Naive B cell (primary cell): ENCODE measurements around the gene RNU6-1. TPM values are rescaled to one million over a fixed set of nuclear protein-coding genes. Genes with fewer than 3 reads are reported as not detected.
A peak's percentile ranks its signal among the peaks of the same experiment; 100 is the strongest.

Source experiments
- ATAC-seq, 2 donors: fragments of 150-1000 bp; cut with Tn5 transposase; 2 replicates each; pipeline ENCODE4 v1.10.0; 2021; ENCODE audit warnings: low read depth in 2 of 2, mild to moderate bottlenecking in 2 of 2, moderate library complexity in 2 of 2
- DNase-seq: peaks from one replicate; pipeline ENCODE4 v3.0.0; 2022
- H3K27ac Mint-ChIP-seq, 6 donors: one replicate each; pipeline ENCODE4 v1.8.0; 2020 to 2022; ENCODE audit warnings: mild to moderate bottlenecking in 6 of 6, mixed read lengths in 6 of 6, moderate library complexity in 5 of 6, inconsistent platforms in 2 of 6
- H3K27me3 Mint-ChIP-seq, 3 donors: one replicate each; pipeline ENCODE4 v1.8.0; 2021 to 2022; ENCODE audit warnings: mixed read lengths in 3 of 3, mild to moderate bottlenecking in 1 of 3
- H3K36me3 Mint-ChIP-seq, 2 donors: one replicate each; pipeline ENCODE4 v1.8.0; 2020 to 2022; ENCODE audit warnings: mixed read lengths in 2 of 2, inconsistent platforms in 1 of 2, mild to moderate bottlenecking in 1 of 2
- H3K4me1 Mint-ChIP-seq, 3 donors: one replicate each; pipeline ENCODE4 v1.8.0; 2020 to 2022; ENCODE audit warnings: mixed read lengths in 3 of 3, inconsistent platforms in 1 of 3, mild to moderate bottlenecking in 1 of 3, moderate library complexity in 1 of 3
- H3K4me3 Mint-ChIP-seq, 8 donors: one replicate each; pipeline ENCODE4 v1.8.0; 2020 to 2022; ENCODE audit warnings: mild to moderate bottlenecking in 8 of 8, mixed read lengths in 8 of 8, moderate library complexity in 8 of 8, inconsistent platforms in 2 of 8
- H3K9me3 Mint-ChIP-seq, 7 donors: one replicate each; pipeline ENCODE4 v1.8.0; 2020 to 2022; ENCODE audit warnings: mixed read lengths in 7 of 7, mild to moderate bottlenecking in 5 of 7, inconsistent platforms in 2 of 7, moderate library complexity in 1 of 7
- polyA plus RNA-seq, 6 donors: library from polyadenylated mRNA; unstranded; fragments of 300-500 nt; fragmentation: Illumina TruSeq; gene quantifications; one replicate each; pipeline ENCODE4 v1.2.3, GENCODE V29; 2021; ENCODE audit warnings: low read depth in 6 of 6

Gene RNU6-1
- polyA plus RNA-seq, 6 donors from 2014 or later, result not detected

GRCh38 chr15:67827562-67828277, 12.1 kb downstream of the RNU6-1 start:
- H3K9me3 Mint-ChIP-seq, result peaks cover 2 to 21% (median 8%) of the 10 kb centered on the region in 7 donors
- H3K4me1 Mint-ChIP-seq, result peaks cover 34 to 48% (median 46%) of the 10 kb centered on the region in 3 donors
- H3K36me3 Mint-ChIP-seq, result peaks cover 0 to 37% of the 10 kb centered on the region in 2 donors
- ATAC-seq (no peak), DNase-seq (no peak)
- peak overlapping the region in 4 of 8 donors; percentile 71 to 80 (median 74) for H3K4me3 Mint-ChIP-seq
- H3K27ac Mint-ChIP-seq, result peak overlapping the region in 3 of 6 donors; percentile 81 to 99 (median 84)
- peaks cover 66 to 70% (median 70%) of the 10 kb centered on the region in 3 donors for H3K27me3 Mint-ChIP-seq

DNA sequence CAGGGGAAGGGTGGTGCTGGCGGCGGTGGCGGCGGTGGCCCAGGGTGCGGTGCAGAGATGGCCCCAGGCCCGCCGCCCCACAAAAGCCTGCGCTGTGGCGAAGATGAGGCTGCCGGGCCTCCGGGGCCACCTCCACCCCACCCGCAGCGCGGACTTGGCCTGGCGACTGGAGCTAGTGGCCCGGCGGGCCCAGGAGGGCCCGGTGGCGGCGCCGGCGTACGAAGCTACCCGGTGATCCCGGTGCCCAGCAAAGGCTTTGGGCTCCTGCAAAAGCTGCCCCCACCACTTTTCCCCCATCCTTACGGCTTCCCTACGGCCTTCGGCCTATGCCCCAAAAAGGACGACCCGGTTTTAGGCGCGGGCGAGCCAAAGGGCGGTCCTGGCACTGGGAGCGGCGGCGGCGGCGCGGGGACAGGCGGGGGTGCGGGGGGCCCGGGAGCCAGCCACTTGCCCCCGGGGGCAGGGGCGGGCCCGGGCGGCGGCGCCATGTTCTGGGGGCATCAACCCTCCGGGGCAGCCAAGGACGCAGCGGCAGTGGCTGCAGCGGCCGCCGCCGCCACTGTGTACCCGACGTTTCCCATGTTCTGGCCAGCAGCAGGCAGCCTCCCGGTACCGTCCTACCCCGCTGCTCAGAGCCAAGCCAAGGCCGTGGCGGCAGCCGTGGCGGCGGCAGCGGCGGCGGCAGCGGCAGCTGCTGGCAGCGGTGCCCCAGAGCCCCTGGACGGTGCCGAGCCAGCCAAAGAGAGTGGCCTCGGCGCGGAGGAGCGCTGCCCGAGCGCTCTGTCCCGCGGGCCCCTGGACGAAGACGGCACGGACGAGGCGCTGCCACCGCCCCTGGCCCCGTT, 12.9 kb downstream of the RNU6-1 start:
- peaks cover 2 to 21% (median 8%) of the 10 kb centered on the region in 7 donors for H3K9me3 Mint-ChIP-seq
- peaks cover 66 to 72% (median 72%) of the 10 kb centered on the region in 3 donors for H3K27me3 Mint-ChIP-seq
- DNase-seq (no peak), ATAC-seq (no peak)
- peaks cover 0 to 44% of the 10 kb centered on the region in 2 donors for H3K36me3 Mint-ChIP-seq
- peak overlapping the region in 2 of 8 donors; percentile 82 to 86 for H3K4me3 Mint-ChIP-seq
- peak overlapping the region in 1 of 6 donors; percentile 87 for H3K27ac Mint-ChIP-seq
- H3K4me1 Mint-ChIP-seq, result peaks cover 41 to 54% (median 53%) of the 10 kb centered on the region in 3 donors

DNA sequence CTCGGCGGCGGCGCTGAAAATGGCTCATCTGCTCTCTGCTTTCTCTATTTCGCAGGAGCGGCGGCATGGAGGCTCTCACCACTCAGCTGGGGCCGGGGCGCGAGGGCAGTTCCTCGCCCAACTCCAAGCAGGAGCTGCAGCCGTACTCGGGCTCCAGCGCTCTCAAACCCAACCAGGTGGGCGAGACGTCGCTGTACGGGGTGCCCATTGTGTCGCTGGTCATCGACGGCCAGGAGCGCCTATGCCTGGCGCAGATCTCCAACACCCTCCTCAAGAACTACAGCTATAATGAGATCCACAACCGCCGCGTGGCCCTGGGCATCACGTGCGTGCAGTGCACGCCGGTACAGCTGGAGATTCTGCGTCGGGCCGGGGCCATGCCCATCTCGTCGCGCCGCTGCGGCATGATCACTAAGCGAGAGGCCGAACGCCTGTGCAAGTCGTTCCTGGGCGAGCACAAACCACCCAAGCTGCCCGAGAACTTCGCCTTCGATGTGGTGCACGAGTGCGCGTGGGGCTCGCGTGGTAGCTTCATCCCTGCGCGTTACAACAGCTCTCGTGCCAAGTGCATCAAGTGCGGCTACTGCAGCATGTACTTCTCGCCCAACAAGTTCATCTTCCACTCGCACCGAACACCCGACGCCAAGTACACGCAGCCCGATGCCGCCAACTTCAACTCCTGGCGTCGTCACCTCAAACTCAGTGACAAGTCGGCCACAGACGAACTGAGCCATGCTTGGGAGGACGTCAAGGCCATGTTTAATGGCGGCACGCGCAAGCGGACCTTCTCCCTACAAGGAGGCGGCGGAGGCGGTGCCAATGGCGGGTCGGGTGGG, 13.7 kb downstream of the RNU6-1 start:
- peak overlapping the region; percentile 73 to 89 (median 82) for H3K4me3 Mint-ChIP-seq
- ATAC-seq (no peak), DNase-seq (no peak)
- H3K36me3 Mint-ChIP-seq, result peaks cover 0 to 46% of the 10 kb centered on the region in 2 donors
- H3K27ac Mint-ChIP-seq, result peak overlapping the region in 4 of 6 donors; percentile 87 to 98 (median 94)
- H3K9me3 Mint-ChIP-seq, result peaks cover 5 to 25% (median 8%) of the 10 kb centered on the region in 7 donors
- peaks cover 64 to 74% (median 67%) of the 10 kb centered on the region in 3 donors for H3K27me3 Mint-ChIP-seq
- peaks cover 50 to 62% (median 61%) of the 10 kb centered on the region in 3 donors for H3K4me1 Mint-ChIP-seq

- ATAC-seq (peak in 1 of 2 donors; percentile 23), DNase-seq (no peak)
- Mint-ChIP-seq H3K4me3 (peak within 1 kb of the TSS; percentile 82 to 96 (median 90)), H3K27ac (peak within 1 kb of the TSS in 4 of 6 donors; percentile 87 to 98 (median 95)), H3K36me3 (peaks cover 0 to 38% of the 10 kb centered on the region in 2 donors), H3K27me3 (peaks cover 63 to 74% (median 67%) of the 10 kb centered on the region in 3 donors), H3K9me3 (peaks cover 5 to 25% (median 8%) of the 10 kb centered on the region in 7 donors), H3K4me1 (peaks cover 52 to 66% (median 65%) of the 10 kb centered on the region in 3 donors)
Observed at GRCh38 chr15:67824976-67825880, 14.6 kb downstream of the RNU6-1 start, which contains the start of gene SKOR1. Gene SKOR1, plus strand, starts transcription at chr15:67825509. Its CDS starts 94 bp downstream, at chr15:67825603.

GRCh38 chr15:67824197-67824968, 15.5 kb downstream of the RNU6-1 start:
- Mint-ChIP-seq H3K4me1 (peaks cover 52 to 73% (median 64%) of the 10 kb centered on the region in 3 donors), H3K27ac (peak overlapping the region in 4 of 6 donors; percentile 85 to 98 (median 94)), H3K27me3 (peaks cover 63 to 79% (median 74%) of the 10 kb centered on the region in 3 donors), H3K9me3 (peaks cover 5 to 25% (median 8%) of the 10 kb centered on the region in 7 donors), H3K4me3 (peak overlapping the region; percentile 59 to 96 (median 90)), H3K36me3 (peaks cover 0 to 38% of the 10 kb centered on the region in 2 donors)
- ATAC-seq (no peak), DNase-seq (no peak)

GRCh38 chr15:67823314-67824196, 16.3 kb downstream of the RNU6-1 start:
- ATAC-seq, result peak; percentile 39 to 45
- Mint-ChIP-seq H3K9me3 (peaks cover 5 to 23% (median 6%) of the 10 kb centered on the region in 7 donors), H3K36me3 (peaks cover 0 to 38% of the 10 kb centered on the region in 2 donors), H3K4me3 (peak overlapping the region; percentile 59 to 96 (median 90)), H3K4me1 (peaks cover 52 to 71% (median 56%) of the 10 kb centered on the region in 3 donors), H3K27ac (peak overlapping the region in 4 of 6 donors; percentile 85 to 98 (median 94)), H3K27me3 (peaks cover 55 to 79% (median 74%) of the 10 kb centered on the region in 3 donors)
- no peak for DNase-seq

DNA sequence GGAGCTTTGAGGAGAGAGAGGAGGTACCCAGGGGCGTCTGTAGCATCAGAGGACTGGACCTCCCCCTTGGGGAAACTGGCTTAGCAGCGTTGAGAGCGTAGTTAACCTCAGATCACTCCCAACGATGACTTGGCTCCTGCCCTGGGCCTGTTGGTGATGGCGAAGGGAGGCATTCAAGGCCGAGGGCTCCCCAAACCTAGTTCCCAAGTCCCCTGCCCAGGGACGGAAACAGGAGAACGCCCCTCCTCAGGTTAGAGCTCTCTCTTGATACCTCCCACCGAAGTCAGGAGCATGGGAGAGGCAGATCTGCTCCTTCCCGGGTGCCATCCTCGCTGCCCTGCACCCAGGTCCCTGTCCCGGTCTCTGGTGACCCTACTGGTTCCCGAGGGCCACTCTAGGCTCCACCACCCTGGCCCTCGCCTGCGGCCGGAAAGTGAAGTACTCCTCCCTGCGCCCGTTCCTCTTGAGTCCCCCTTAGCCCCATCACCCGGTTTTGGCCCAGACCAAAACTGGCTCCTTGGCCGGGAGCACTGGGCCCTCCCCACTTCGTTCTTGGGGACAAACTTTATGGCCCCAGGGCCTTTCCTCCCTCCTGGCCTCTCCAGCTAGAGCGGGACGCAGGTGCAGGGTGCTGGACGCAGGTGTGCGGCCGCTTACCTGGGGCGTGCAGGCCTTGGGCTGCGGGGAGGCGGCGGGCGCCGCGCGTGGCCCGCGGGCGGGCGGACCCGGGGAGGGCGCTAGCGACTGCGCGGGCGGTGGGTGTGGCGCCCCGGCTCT, 17.1 kb downstream of the RNU6-1 start:
- DNase-seq, result no peak
- peak overlapping the region; percentile 56 to 80 (median 71) for H3K4me3 Mint-ChIP-seq
- peaks cover 47 to 64% (median 52%) of the 10 kb centered on the region in 3 donors for H3K4me1 Mint-ChIP-seq
- ATAC-seq, result peak in 1 of 2 donors; percentile 15
- peaks cover 5 to 18% (median 6%) of the 10 kb centered on the region in 7 donors for H3K9me3 Mint-ChIP-seq
- peaks cover 0 to 31% of the 10 kb centered on the region in 2 donors for H3K36me3 Mint-ChIP-seq
- H3K27me3 Mint-ChIP-seq, result peaks cover 57 to 81% (median 74%) of the 10 kb centered on the region in 3 donors
- peak overlapping the region in 5 of 6 donors; percentile 24 to 99 (median 78) for H3K27ac Mint-ChIP-seq

- Mint-ChIP-seq H3K27ac (peak overlapping the region; percentile 24 to 99 (median 72)), H3K4me3 (peak overlapping the region; percentile 56 to 87 (median 72)), H3K36me3 (peaks cover 0 to 31% of the 10 kb centered on the region in 2 donors), H3K27me3 (peaks cover 65 to 89% (median 81%) of the 10 kb centered on the region in 3 donors), H3K4me1 (peaks cover 47 to 64% (median 52%) of the 10 kb centered on the region in 3 donors), H3K9me3 (peaks cover 5 to 18% (median 8%) of the 10 kb centered on the region in 7 donors)
- DNase-seq (no peak), ATAC-seq (no peak)
Observed at GRCh38 chr15:67821784-67822440, 17.9 kb downstream of the RNU6-1 start.
